ENCODE data around the gene MYZAP. TPM values are rescaled to one million over a fixed set of nuclear protein-coding genes. Genes with fewer than 3 reads are reported as not detected.

Gene MYZAP
- total RNA-seq, 1 experiment from 2014 or later: 0.63 TPM

DNA sequence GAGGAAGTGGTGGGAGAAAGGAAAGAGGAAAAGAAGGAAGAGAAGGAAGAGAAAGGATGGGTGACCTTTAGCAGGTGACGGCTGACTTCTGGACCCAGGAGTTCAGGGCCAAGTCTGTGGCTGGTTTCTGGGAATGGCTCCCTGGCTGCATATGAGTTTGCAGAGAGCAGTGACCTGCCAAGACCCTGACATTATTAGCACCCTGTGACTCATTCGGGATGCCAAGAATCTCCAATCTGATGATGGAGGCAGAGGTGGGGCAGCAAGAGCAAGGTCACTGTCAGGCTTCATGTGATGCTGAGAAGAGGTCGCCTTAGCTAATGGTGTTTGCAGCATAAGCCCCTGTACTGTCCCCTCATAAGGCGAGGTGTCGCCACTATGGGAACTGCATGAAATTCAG, 42.6 kb downstream of the MYZAP start:
- WGBS (ENCODE audit: extremely low coverage, insufficient read length, low lambda C conversion rate): no CpG with 5 or more reads among the region's 5 CpGs
- Histone ChIP-seq H3K4ac (ENCODE audit: low read depth, low read length) (no peak overlapping the region), H4K91ac (ENCODE audit: insufficient read length, low read depth, low read length) (no peak overlapping the region), H2BK12ac (ENCODE audit: insufficient read length, low read depth, low read length) (no peak overlapping the region), H3K14ac (ENCODE audit: insufficient read depth, low read length) (no peak overlapping the region), H2BK5ac (ENCODE audit: insufficient read length, low read length) (no peak overlapping the region), H2BK120ac (ENCODE audit: low read depth, low read length, poor library complexity, severe bottlenecking) (no peak overlapping the region), H3K79me2 (ENCODE audit: insufficient read depth, low read length) (no peaks in the 10 kb centered on the region), H3K18ac (ENCODE audit: insufficient read length, low read depth, low read length) (no peak overlapping the region), H2BK20ac (ENCODE audit: low read depth, low read length, poor library complexity, severe bottlenecking) (no peak overlapping the region), H3K23me2 (ENCODE audit: insufficient read length, low read depth, low read length, poor library complexity, severe bottlenecking) (no peaks in the 10 kb centered on the region), H3K9ac (ENCODE audit: extremely low read depth, insufficient read length, low read length) (no peak overlapping the region), H3K4me1 (ENCODE audit: insufficient read depth, low read length) (no peaks in the 10 kb centered on the region), H3K23ac (ENCODE audit: insufficient read length, low read depth, low read length) (no peak overlapping the region), H3K79me1 (ENCODE audit: insufficient read depth, low read depth, low read length, poor library complexity, severe bottlenecking) (no peaks in the 10 kb centered on the region), H2AK5ac (ENCODE audit: insufficient read length, low read length) (no peak overlapping the region), H3K27me3 (ENCODE audit: insufficient read depth, low read length) (no peaks in the 10 kb centered on the region), H3T11ph (ENCODE audit: low read length) (no peak overlapping the region), H3K56ac (ENCODE audit: insufficient read length, low read depth, low read length) (no peak overlapping the region), H2BK15ac (ENCODE audit: low read depth, low read length) (no peak overlapping the region), H4K5ac (ENCODE audit: insufficient read length, low read depth, low read length) (no peak overlapping the region), H3K27ac (ENCODE audit: insufficient read length, low read depth, low read length) (no peak overlapping the region), H2AFZ (ENCODE audit: low read length) (no peak overlapping the region), H4K8ac (replicated peaks; ENCODE audit: insufficient read length, low read depth, low read length) (no peak overlapping the region), H3K9me3 (ENCODE audit: control insufficient read depth, low read depth, low read length) (no peaks in the 10 kb centered on the region), H4K20me1 (ENCODE audit: control insufficient read depth, insufficient read depth, insufficient read length) (no peaks in the 10 kb centered on the region), H3K4me2 (ENCODE audit: insufficient read depth, insufficient read length, low read length) (no peak overlapping the region)
- no peak overlapping the region for H3K4me3 Mint-ChIP-seq
- H3K36me3 Mint-ChIP-seq (ENCODE audit: insufficient read depth in 1 of 3, low read depth in 3 of 3): no peaks in the 10 kb centered on the region
- H3K27me3 Mint-ChIP-seq (ENCODE audit: low read depth): peaks cover 7% of the 10 kb centered on the region
- TF ChIP-seq CTCF (conservative IDR thresholded peaks at IDR 0.05): no peak
- H3K4me1 Mint-ChIP-seq: peaks cover 0 to 2% of the 10 kb centered on the region in 2 experiments; a peak in 1 of 4 replicates
- H3K27ac Mint-ChIP-seq: no peak overlapping the region
- no peaks in the 10 kb centered on the region for H3K9me3 Mint-ChIP-seq
- DNase-seq: no peak
